ENCODE results near the gene ARF5. TPM values are rescaled to one million over a fixed set of nuclear protein-coding genes. Genes with fewer than 3 reads are reported as not detected.

The ARF5 gene
- total RNA-seq, 1 donor from 2014 or later, result 94.8 TPM

GRCh38 chr7:127638197-127638596 is 50.0 kb downstream of the ARF5 start:
- no peak for DNase-seq

Other genes with a start within 250 kb of the ARF5 start
- gene ZNF800, start 195.7 kb upstream of the ARF5 start, total RNA-seq, result 51.0 TPM
- gene GCC1, start 2.8 kb upstream of the ARF5 start, total RNA-seq, result 12.6 TPM
- gene FSCN3, start 5.3 kb downstream of the ARF5 start, total RNA-seq, result 0.78 TPM
- gene PAX4, start 29.7 kb downstream of the ARF5 start, total RNA-seq, result not detected
- 65.8 TPM for gene SND1, start 63.8 kb downstream of the ARF5 start, total RNA-seq

Data from occipital lobe (tissue), 2 donors.